Breast epithelium (tissue), 3 donors: ENCODE measurements around the gene KLHL11.

Experiments
- POLR2A ChIP-seq: fragments of 450-650 bp; IDR thresholded peaks from one replicate; pipeline ENCODE4 v1.6.1; 2016; ENCODE audit warnings: antibody characterized with exemption, mild to moderate bottlenecking, moderate library complexity
- TF ChIP-seq, protein P1 (sequence below), 3 donors: fragments of 450-650 bp; IDR thresholded peaks; one replicate each; pipeline ENCODE4 v1.5.1; 2016 to 2017; ENCODE audit warnings: antibody characterized with exemption in 3 of 3, mild to moderate bottlenecking in 3 of 3, moderate library complexity in 3 of 3

DNA sequence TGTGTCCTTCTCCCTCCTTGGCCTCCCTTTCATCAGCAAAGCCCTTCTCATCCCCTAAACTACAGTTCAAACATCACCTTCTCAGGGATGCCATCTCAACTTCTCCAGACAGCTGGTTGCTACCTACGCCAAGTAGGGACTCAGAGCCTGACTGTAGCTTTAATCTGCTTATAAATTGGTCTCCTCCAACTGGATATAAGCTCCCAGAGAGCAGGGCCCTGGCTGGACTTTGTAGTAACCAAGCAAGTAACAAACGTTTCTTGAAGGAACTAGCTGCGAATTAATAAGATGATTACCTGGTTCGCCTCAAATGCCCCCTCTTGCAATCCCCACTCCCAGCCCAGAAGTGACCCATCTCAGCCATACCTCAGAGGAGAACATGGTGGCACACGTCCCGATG is 17.5 kb upstream of the KLHL11 start:
- TF ChIP-seq POLR2A = no peak
- TF ChIP-seq, protein P1, sequence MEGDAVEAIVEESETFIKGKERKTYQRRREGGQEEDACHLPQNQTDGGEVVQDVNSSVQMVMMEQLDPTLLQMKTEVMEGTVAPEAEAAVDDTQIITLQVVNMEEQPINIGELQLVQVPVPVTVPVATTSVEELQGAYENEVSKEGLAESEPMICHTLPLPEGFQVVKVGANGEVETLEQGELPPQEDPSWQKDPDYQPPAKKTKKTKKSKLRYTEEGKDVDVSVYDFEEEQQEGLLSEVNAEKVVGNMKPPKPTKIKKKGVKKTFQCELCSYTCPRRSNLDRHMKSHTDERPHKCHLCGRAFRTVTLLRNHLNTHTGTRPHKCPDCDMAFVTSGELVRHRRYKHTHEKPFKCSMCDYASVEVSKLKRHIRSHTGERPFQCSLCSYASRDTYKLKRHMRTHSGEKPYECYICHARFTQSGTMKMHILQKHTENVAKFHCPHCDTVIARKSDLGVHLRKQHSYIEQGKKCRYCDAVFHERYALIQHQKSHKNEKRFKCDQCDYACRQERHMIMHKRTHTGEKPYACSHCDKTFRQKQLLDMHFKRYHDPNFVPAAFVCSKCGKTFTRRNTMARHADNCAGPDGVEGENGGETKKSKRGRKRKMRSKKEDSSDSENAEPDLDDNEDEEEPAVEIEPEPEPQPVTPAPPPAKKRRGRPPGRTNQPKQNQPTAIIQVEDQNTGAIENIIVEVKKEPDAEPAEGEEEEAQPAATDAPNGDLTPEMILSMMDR (IDR thresholded peaks at IDR 0.05) = no peak
